ENCODE results near the gene CLPX.
"Not testable (repeated sequence)": the region's sequence is repeated elsewhere in the genome, so short reads cannot be mapped to it uniquely, and the experiment has no call there.

The CLPX gene

GRCh38 chr15:65189102-65189740, 4.1 kb upstream of the CLPX start:
- no peaks in the 10 kb centered on the region for H3K27me3 ChIP-seq (ENCODE audit: control insufficient read depth, insufficient read depth, low read length)
- H3K36me3 ChIP-seq (ENCODE audit: control insufficient read depth, insufficient read depth, low read length) = no peaks in the 10 kb centered on the region
- no peak overlapping the region for H3K27ac ChIP-seq (ENCODE audit: low read depth, low read length)
- H3K9ac ChIP-seq (ENCODE audit: low read length) = no peak overlapping the region
- H3K9me3 ChIP-seq (ENCODE audit: control insufficient read depth, insufficient read depth, low read depth, low read length) = no peaks in the 10 kb centered on the region
- no peaks in the 10 kb centered on the region for H3K4me1 ChIP-seq (ENCODE audit: control insufficient read depth, insufficient read depth, low read length)
- H3K4me3 ChIP-seq (ENCODE audit: low read depth, low read length) = no peak overlapping the region

- not testable (repeated sequence) for H3K9me3 ChIP-seq (ENCODE audit: control insufficient read depth, insufficient read depth, low read depth, low read length); H3K4me3 ChIP-seq (ENCODE audit: low read depth, low read length); H3K27me3 ChIP-seq (ENCODE audit: control insufficient read depth, insufficient read depth, low read length); H3K4me1 ChIP-seq (ENCODE audit: control insufficient read depth, insufficient read depth, low read length); H3K9ac ChIP-seq (ENCODE audit: low read length); H3K36me3 ChIP-seq (ENCODE audit: control insufficient read depth, insufficient read depth, low read length); H3K27ac ChIP-seq (ENCODE audit: low read depth, low read length)
Observed at GRCh38 chr15:65188472-65188871, 3.3 kb upstream of the CLPX start.

GRCh38 chr15:65184305-65184867, 756 bp downstream of the CLPX start:
- Histone ChIP-seq H3K27me3 (ENCODE audit: control insufficient read depth, insufficient read depth, low read length) (no peaks in the 10 kb centered on the region), H3K9me3 (ENCODE audit: control insufficient read depth, insufficient read depth, low read depth, low read length) (no peaks in the 10 kb centered on the region), H3K9ac (ENCODE audit: low read length) (peak overlapping the region; percentile 88), H3K4me3 (ENCODE audit: low read depth, low read length) (peak overlapping the region; percentile 74), H3K36me3 (ENCODE audit: control insufficient read depth, insufficient read depth, low read length) (peaks cover 10% of the 10 kb centered on the region), H3K27ac (ENCODE audit: low read depth, low read length) (peak overlapping the region; percentile 78), H3K4me1 (ENCODE audit: control insufficient read depth, insufficient read depth, low read length) (no peaks in the 10 kb centered on the region)

- no peaks in the 10 kb centered on the region for H3K9me3 ChIP-seq (ENCODE audit: control insufficient read depth, insufficient read depth, low read depth, low read length)
- H3K27me3 ChIP-seq (ENCODE audit: control insufficient read depth, insufficient read depth, low read length) = no peaks in the 10 kb centered on the region
- H3K4me1 ChIP-seq (ENCODE audit: control insufficient read depth, insufficient read depth, low read length) = no peaks in the 10 kb centered on the region
- H3K36me3 ChIP-seq (ENCODE audit: control insufficient read depth, insufficient read depth, low read length) = peaks cover 15% of the 10 kb centered on the region
- peak overlapping the region; percentile 78; the same call in 1 of the 2 replicates for H3K27ac ChIP-seq (ENCODE audit: low read depth, low read length)
- peak overlapping the region; percentile 88 for H3K9ac ChIP-seq (ENCODE audit: low read length)
- H3K4me3 ChIP-seq (ENCODE audit: low read depth, low read length) = peak overlapping the region; percentile 74
Observed at GRCh38 chr15:65183865-65184159, 1.3 kb downstream of the CLPX start.

- no peak overlapping the region for H3K9ac ChIP-seq (ENCODE audit: low read length)
- no peak overlapping the region for H3K27ac ChIP-seq (ENCODE audit: low read depth, low read length)
- H3K27me3 ChIP-seq (ENCODE audit: control insufficient read depth, insufficient read depth, low read length) = no peaks in the 10 kb centered on the region
- no peaks in the 10 kb centered on the region for H3K4me1 ChIP-seq (ENCODE audit: control insufficient read depth, insufficient read depth, low read length)
- H3K9me3 ChIP-seq (ENCODE audit: control insufficient read depth, insufficient read depth, low read depth, low read length) = no peaks in the 10 kb centered on the region
- H3K4me3 ChIP-seq (ENCODE audit: low read depth, low read length) = no peak overlapping the region
- peaks cover 28% of the 10 kb centered on the region for H3K36me3 ChIP-seq (ENCODE audit: control insufficient read depth, insufficient read depth, low read length)
Observed at GRCh38 chr15:65182538-65182937, 2.6 kb downstream of the CLPX start.

- H3K4me1 ChIP-seq (ENCODE audit: control insufficient read depth, insufficient read depth, low read length); H3K4me3 ChIP-seq (ENCODE audit: low read depth, low read length); H3K27ac ChIP-seq (ENCODE audit: low read depth, low read length); H3K27me3 ChIP-seq (ENCODE audit: control insufficient read depth, insufficient read depth, low read length); H3K9me3 ChIP-seq (ENCODE audit: control insufficient read depth, insufficient read depth, low read depth, low read length); H3K9ac ChIP-seq (ENCODE audit: low read length): not testable (repeated sequence)
- peaks cover 34% of the 10 kb centered on the region for H3K36me3 ChIP-seq (ENCODE audit: control insufficient read depth, insufficient read depth, low read length)
Observed at GRCh38 chr15:65181582-65182353, 3.4 kb downstream of the CLPX start.

- Histone ChIP-seq H3K27me3 (ENCODE audit: control insufficient read depth, insufficient read depth, low read length) (no peaks in the 10 kb centered on the region), H3K4me3 (ENCODE audit: low read depth, low read length) (no peak overlapping the region), H3K36me3 (ENCODE audit: control insufficient read depth, insufficient read depth, low read length) (peaks cover 46% of the 10 kb centered on the region), H3K27ac (ENCODE audit: low read depth, low read length) (no peak overlapping the region), H3K4me1 (ENCODE audit: control insufficient read depth, insufficient read depth, low read length) (no peaks in the 10 kb centered on the region), H3K9ac (ENCODE audit: low read length) (no peak overlapping the region), H3K9me3 (ENCODE audit: control insufficient read depth, insufficient read depth, low read depth, low read length) (no peaks in the 10 kb centered on the region)
Observed at GRCh38 chr15:65180167-65180566, 5.0 kb downstream of the CLPX start.

- Histone ChIP-seq H3K36me3 (ENCODE audit: control insufficient read depth, insufficient read depth, low read length) (peaks cover 60% of the 10 kb centered on the region), H3K9me3 (ENCODE audit: control insufficient read depth, insufficient read depth, low read depth, low read length) (no peaks in the 10 kb centered on the region), H3K4me1 (ENCODE audit: control insufficient read depth, insufficient read depth, low read length) (no peaks in the 10 kb centered on the region), H3K27me3 (ENCODE audit: control insufficient read depth, insufficient read depth, low read length) (no peaks in the 10 kb centered on the region), H3K9ac (ENCODE audit: low read length) (no peak overlapping the region), H3K27ac (ENCODE audit: low read depth, low read length) (no peak overlapping the region), H3K4me3 (ENCODE audit: low read depth, low read length) (no peak overlapping the region)
Observed at GRCh38 chr15:65177901-65178300, 7.2 kb downstream of the CLPX start.

GRCh38 chr15:65176056-65176455, 9.1 kb downstream of the CLPX start:
- Histone ChIP-seq H3K27me3 (ENCODE audit: control insufficient read depth, insufficient read depth, low read length) (no peaks in the 10 kb centered on the region), H3K4me3 (ENCODE audit: low read depth, low read length) (no peak overlapping the region), H3K9ac (ENCODE audit: low read length) (no peak overlapping the region), H3K4me1 (ENCODE audit: control insufficient read depth, insufficient read depth, low read length) (peaks cover 4% of the 10 kb centered on the region; the same call in 1 of the 2 replicates), H3K27ac (ENCODE audit: low read depth, low read length) (no peak overlapping the region), H3K9me3 (ENCODE audit: control insufficient read depth, insufficient read depth, low read depth, low read length) (no peaks in the 10 kb centered on the region), H3K36me3 (ENCODE audit: control insufficient read depth, insufficient read depth, low read length) (peaks cover 67% of the 10 kb centered on the region)

GRCh38 chr15:65175511-65175910, 9.6 kb downstream of the CLPX start:
- H3K9me3 ChIP-seq (ENCODE audit: control insufficient read depth, insufficient read depth, low read depth, low read length) = no peaks in the 10 kb centered on the region
- H3K36me3 ChIP-seq (ENCODE audit: control insufficient read depth, insufficient read depth, low read length) = peaks cover 68% of the 10 kb centered on the region
- H3K4me3 ChIP-seq (ENCODE audit: low read depth, low read length) = no peak overlapping the region
- H3K9ac ChIP-seq (ENCODE audit: low read length) = no peak overlapping the region
- no peaks in the 10 kb centered on the region for H3K27me3 ChIP-seq (ENCODE audit: control insufficient read depth, insufficient read depth, low read length)
- H3K27ac ChIP-seq (ENCODE audit: low read depth, low read length) = no peak overlapping the region
- peaks cover 4% of the 10 kb centered on the region; the same call in 1 of the 2 replicates for H3K4me1 ChIP-seq (ENCODE audit: control insufficient read depth, insufficient read depth, low read length)

- H3K9ac ChIP-seq (ENCODE audit: low read length) = no peak overlapping the region
- no peaks in the 10 kb centered on the region for H3K9me3 ChIP-seq (ENCODE audit: control insufficient read depth, insufficient read depth, low read depth, low read length)
- H3K4me1 ChIP-seq (ENCODE audit: control insufficient read depth, insufficient read depth, low read length) = peaks cover 4% of the 10 kb centered on the region; the same call in 1 of the 2 replicates
- H3K36me3 ChIP-seq (ENCODE audit: control insufficient read depth, insufficient read depth, low read length) = peaks cover 69% of the 10 kb centered on the region
- H3K27me3 ChIP-seq (ENCODE audit: control insufficient read depth, insufficient read depth, low read length) = no peaks in the 10 kb centered on the region
- H3K27ac ChIP-seq (ENCODE audit: low read depth, low read length) = no peak overlapping the region
- H3K4me3 ChIP-seq (ENCODE audit: low read depth, low read length) = no peak overlapping the region
Observed at GRCh38 chr15:65174509-65174908, 10.6 kb downstream of the CLPX start.
